NCI-H345 treated with DMSO at 0.1 percent for 48 hours (cell line): Measurements from ENCODE around the gene MBD3L1.
A peak's percentile ranks its signal among the peaks of the same experiment; 100 is the strongest.

Source experiments
- DNase-seq: peaks from one replicate; lab custom pipeline; 2025; ENCODE audit not compliant: unreplicated experiment; lab: John Stamatoyannopoulos, UW

MBD3L1 gene

DNA sequence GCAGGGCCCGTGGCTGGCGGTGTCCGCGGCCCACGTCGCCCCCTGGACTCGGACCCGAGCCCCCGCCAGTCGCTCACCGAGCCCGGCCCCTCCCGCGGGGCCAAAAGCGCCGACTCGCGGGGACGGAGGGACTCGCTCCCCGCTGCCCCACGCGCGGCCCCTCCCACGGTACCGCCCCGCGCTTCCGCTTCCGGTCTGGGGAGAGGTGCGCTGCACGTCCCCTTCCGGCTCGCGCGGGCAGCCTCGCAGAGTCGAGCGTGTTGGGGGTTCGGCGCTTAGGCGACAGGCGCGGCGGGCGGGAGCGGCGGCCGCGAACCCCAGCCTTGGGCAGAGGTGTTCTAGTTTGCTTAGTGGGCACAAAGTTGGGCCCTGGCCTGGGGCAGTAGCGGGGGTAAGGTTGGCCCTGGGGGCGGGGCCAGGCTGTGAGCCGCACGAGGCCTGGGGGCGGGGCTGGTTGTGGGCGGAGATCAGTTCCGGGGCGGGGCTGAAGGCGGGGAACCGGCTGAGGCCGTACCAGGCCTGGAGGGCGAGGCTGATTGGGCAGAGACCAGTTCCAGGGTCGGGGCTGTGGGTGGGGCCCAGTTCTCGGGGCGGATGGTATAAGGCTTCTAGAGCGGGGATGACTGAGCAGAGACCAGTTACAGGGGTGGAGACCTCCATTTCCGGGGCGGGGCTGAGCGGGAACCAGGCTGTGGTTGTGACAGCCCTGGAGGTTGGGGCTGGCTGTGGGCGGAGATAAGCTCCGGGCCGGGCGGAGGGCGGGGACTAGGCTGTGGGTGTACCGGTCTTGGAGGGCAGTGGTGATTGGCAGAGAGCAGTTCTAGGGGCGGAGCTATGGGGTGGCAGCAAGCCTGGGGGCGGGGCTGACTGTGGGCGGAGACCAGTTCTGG is at the start of gene MBD3L1, which contains the start of gene ZNF558:
TSS of gene MBD3L1 (plus strand) at position 246 of the 890 bp plus-strand sequence. CDS start 10,302 bp downstream, outside the sequence.
TSS of gene ZNF558 (minus strand) at position 173 of the 890 bp plus-strand sequence. CDS start 9,645 bp downstream, outside the sequence.
- DNase-seq: peak; percentile 91

- no peak for DNase-seq
Observed at GRCh38 chr19:8794823-8795222, 37.4 kb upstream of the MBD3L1 start.

- DNase-seq: no peak
Observed at GRCh38 chr19:8806661-8807060, 25.5 kb upstream of the MBD3L1 start.

DNA sequence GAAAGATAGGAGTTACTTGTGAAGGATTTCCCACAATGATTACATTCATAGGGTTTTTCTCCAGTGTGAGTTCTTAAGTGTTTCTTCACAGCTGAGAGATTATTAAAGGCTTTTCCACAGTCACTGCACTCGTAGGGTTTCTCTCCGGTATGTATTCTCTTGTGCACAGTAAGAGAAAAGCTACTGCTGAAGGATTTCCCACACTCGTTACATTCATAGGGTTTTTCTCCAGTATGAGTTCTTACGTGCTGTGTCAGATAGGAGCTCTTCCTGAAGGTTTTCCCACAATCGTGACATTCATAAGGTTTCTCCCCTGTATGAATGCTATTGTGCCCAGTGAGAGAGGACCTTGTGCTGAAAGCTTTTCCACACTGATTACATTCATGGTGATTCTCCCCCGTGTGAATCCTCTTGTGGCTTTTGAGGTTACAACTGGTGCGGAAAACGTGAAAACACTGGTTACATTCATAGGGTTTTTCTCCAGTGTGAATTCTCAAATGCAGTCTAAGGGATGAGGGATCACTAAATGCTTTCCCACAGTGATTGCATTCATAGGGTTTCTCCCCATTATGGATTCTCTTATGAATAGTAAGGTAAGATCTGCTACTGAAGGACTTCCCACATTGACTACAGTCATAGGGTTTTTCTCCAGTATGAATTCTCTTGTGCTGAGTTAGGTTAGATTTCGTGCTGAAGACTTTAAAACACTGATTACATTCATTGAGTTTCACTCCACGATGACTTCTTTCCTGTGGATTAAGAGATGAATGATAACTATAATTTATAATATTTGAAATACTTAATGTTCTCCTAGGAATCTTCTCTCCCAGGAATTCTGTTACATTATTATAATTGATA is 20.6 kb upstream of the MBD3L1 start:
- DNase-seq: no peak

DNA sequence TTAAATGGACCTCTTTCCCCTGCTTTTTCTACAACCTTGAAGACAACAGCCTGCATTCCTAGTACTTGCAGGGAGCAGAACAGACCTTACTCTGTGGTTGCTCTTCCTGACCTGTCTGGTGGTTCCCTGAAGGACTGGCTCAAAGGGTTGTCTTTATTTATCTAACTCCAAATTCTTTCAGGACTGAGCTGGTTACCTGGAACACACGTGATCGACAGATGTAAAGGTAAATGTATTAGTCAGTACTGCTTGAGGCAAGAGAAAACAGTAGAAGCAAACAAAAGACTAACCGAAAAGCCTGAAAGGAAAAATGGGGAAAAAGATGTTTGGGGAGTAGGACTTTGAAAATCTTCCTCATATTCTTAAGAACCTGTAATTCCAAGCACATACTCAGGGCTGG is 18.0 kb upstream of the MBD3L1 start:
- DNase-seq: no peak

GRCh38 chr19:8815780-8816179 is 16.4 kb upstream of the MBD3L1 start:
- no peak for DNase-seq

- no peak for DNase-seq
Observed at GRCh38 chr19:8820234-8820633, 11.9 kb upstream of the MBD3L1 start.

DNA sequence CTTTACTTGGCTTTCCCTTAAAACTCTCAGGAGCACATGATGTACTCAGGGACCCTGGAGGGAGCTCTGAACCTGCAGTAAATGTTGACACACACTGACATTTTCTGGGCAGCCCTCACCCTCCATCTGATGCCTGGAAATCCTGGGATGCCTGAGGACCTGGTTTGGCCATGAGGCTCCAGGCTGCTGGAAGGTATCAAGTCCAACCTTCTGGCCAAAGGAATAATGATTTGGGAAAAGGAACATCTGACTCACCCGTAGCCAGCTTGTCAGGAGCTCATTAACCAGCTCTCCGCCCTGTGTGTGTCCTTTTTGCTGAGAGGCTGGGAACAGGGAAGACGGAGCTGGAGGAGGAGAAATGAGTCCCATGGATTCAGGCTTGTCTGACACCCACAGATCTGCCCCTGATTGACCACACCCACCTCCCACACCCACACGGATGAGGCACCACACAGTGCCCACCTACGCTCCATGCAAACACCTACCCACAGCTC is 10.4 kb upstream of the MBD3L1 start:
- no peak for DNase-seq

DNA sequence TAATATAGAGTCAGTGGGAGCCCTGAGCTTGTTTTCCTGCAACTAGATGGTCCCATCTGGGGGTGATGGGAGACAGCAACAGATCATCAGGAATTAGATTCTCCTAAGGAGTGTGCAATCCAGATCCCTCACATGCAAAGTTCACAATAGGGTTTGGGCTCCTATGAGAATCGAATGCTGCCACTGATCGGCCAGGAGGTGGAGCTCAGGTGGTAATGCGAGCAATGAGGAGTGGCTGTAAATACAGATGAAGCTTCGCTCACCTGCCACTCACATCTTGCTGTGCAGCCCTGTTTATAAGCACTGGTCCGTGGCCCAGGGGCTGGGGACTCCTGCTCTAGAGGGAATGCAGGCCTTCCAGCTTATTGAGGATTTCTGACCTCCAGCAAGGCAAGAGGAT is 5.8 kb upstream of the MBD3L1 start:
- no peak for DNase-seq

GRCh38 chr19:8827277-8827676 is 4.9 kb upstream of the MBD3L1 start:
- no peak for DNase-seq

DNA sequence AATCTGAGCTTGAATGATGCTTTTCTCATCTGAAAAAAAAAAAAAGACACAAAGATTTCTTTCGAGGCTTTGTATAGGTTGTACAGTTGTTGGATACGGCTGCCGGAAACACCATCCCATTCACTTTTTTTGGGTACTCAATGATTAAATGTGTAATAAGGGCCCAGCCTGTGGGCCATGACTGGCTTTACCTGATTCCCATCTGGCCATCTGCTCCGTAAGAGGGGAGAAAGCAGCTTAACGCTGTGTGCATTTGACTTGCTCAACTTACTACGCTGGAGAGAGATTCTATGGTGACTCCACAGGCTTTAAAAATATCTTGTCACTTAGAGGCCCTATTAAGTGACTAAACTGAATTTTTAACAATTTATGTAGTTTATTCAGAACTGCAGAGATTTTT is 804 bp upstream of the MBD3L1 start:
- no peak for DNase-seq

DNA sequence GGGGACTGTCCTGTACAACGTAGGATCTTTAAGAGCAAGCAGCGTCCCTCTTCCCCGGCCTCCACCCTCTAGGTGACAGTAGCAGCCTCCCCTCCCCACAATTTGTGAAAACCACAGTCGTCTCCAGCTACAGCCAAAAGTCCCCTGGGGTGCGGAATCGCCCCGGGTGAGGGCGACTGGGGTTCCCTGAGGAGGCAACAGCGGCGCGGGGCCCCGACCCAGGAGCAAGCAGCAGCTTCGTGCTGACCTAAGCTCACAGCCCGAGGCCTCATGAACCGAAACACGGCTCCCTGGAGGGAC is 395 bp upstream of the MBD3L1 start:
- DNase-seq: no peak

GRCh38 chr19:8835446-8835845 is 3.3 kb downstream of the MBD3L1 start:
- DNase-seq: no peak

DNA sequence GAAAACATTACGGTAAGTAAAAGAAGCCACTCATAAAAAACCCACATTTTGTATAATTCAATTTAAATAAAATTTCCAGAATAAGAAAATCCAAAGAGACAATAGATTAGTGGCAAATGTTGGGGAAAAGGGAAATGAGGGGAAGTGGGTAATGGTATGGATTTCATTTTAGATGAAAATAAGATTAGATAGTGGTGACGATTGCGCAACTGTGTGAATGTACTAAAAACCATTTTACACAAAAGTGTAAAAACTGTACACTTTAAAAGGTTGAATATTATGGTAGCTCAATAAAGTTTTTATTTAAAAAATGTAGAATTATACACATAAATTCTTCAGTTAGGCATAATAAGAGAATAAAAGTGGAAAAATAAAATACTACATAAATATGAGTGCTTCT is 3.7 kb downstream of the MBD3L1 start:
- DNase-seq: no peak

DNA sequence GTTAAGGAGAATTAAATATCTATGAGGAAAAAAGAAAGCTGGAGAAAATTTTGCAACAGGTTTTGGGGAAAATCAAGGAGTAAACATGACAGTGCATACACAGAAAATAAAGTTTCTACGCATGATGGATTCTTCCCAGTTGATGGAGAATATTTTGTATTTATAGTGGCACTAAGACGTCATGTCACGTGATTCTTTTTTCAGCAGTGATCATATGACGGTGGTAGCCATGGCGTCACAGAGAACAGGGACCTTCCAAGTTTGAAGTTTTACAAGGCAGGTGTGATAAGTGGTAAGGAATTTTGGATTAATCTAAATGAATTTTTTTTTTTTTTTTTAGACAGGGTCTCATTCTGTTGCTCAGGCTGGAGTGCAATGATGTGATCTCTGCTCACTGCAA is 8.5 kb downstream of the MBD3L1 start:
- no peak for DNase-seq

DNA sequence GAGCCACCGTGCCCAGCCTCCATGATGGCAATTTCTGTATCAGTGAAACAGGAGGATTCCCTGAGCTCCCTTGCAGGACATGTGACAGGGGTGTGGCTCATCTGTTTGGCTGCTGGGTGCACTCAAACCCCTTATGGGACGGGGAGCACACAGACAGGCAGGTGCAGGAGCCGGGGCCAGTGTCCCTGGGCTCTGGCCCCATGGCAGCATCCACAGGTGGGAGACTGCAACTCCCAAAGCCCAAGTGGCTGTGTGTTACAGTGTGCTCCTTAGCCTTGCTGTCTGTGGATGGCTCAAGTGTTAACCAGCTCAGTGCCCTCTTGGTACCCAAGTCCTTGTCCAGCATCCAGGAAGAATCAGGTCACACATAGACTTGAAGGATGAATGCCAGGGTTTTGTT is 14.6 kb downstream of the MBD3L1 start:
- no peak for DNase-seq

DNA sequence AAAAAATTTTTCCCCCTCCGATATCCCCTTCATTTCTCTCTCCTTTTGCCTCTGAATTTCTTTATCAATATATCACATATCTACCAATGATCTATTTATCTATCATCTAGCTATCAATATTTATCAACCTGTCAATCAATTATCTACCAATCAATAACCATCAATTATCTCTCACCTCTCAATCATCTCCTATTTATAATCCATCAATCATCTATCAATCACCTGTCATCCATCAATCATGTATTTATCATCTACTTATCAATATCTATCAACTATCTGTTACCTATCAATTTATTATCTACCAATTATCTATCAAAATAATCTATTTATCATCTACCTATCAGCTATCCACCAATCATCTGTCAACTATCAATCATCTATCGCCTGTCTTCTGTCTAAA is 17.1 kb downstream of the MBD3L1 start:
- DNase-seq: no peak

- DNase-seq: no peak
Observed at GRCh38 chr19:8850488-8850887, 18.3 kb downstream of the MBD3L1 start.

DNA sequence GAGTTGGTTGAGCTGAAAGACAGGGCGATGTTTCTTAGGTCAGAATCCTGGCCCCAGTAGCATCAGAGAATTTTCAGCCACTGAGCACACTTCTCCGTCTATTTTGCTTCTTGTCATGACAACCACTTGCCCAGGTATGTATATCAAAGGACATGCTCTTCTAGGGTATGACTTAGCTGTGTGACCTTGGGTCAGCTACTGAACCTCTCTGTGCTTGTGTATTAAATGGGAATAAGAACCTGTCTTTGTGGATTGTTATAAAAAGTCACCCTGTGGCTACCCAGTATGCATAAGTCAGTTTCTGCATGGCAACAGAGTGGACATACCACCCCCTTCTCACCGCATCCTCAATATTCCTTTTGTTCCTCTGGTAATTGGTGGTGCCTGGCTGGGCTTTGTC is 26.1 kb downstream of the MBD3L1 start:
- no peak for DNase-seq

DNA sequence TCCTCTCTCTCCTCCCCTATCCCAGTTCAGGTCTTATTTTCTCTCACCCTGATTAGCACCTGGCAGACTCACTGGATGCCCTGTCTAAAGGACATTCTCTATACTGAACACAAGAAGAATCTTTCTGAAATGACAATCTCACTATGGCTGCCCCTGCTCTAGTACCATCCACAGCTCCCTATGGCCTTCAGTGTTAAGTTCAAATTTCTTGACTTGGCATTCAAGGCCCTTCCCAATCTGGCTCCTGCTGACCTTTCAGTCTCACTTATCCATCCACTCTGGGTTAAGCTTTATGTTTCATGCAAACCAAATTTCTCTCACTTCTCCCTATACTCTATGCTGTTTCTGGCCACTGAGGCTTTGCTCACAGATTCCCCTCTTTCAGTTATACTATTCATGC is 34.2 kb downstream of the MBD3L1 start:
- no peak for DNase-seq

DNA sequence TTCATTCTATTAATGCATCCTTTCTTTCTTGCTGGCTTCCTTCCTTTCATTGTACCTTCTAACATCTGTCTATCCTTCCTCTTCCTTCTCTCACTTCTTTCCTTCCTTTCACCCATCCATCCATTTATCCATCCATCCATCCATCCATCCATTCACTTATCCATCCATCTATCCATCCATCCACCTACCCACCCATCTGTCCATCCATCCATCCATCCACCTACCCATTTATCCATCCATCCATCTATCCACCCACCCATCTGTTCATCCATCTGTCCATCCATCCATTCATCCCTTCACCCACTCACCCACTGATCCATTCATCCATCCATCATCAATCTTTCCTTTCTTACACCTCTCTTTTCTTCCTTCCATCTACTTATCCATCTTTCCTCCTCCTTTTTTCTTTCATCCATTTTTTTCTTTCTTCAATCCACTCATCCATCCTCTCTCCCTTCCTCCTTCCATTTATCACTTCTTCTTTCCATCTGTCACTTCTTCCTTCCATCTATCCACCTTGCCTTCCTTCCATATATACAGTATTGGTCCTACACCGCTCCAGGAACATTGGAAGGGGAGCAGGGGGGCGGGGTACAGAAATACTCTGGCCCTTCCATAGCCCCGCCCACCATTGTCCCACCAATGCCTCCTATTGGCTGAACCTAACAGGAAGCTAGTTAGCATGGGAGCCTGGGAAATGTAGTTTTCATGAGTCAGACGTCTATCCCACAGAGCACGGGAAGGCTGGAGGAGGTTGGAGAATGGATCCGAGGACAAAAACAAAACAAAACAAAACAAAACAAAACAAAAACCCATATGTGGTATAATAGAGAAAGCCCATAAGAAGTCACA is 45.9 kb downstream of the MBD3L1 start:
- DNase-seq: no peak
